Lower leg skin (tissue), 4 donors: ENCODE data around the gene ADCY7. TPM values are rescaled to one million over a fixed set of nuclear protein-coding genes. Genes with fewer than 3 reads are reported as not detected.

Source experiments
- DNase-seq, 2 donors: peaks; one replicate each; pipeline ENCODE4 v3.0.0-alpha.2; 2019; ENCODE audit warnings: low spot score in 2 of 2
- H3K4me3 ChIP-seq: fragments of 200-600 bp; sonication (generic); 2 replicates; pipeline ENCODE4 v1.5.1; 2017; ENCODE audit warnings: mild to moderate bottlenecking, low read depth; ENCODE audit not compliant: poor library complexity, severe bottlenecking
- POLR2A ChIP-seq, 2 donors: fragments of 450-650 bp; IDR thresholded peaks; one replicate each; pipeline ENCODE4 v1.6.1; 2016 to 2017; ENCODE audit warnings: antibody characterized with exemption in 2 of 2, mild to moderate bottlenecking in 1 of 2, moderate library complexity in 1 of 2
- WGBS, 2 donors: methylation state at CpG; one replicate each; pipeline ENCODE4 v1.1.5; 2018; 5-methylcytosine and 5-hydroxymethylcytosine counted together
- intact Hi-C: fragments of 100-400 bp; cut with DNase I; formaldehyde crosslinking; loops from one replicate; pipeline ENCODE4 v1.15.0; 2023; ENCODE audit warnings: low total_unique reads
- total RNA-seq, 4 donors: library from RNA; depleted of rRNA; stranded (reverse); fragments of >200 nt; gene quantifications; one replicate each; pipeline ENCODE4 v1.1.0, GENCODE V29; 2016
- TF ChIP-seq, protein P1 (sequence below), 3 donors: fragments of 450-650 bp; IDR thresholded peaks; one replicate each; pipeline ENCODE4 v1.5.1; 2016; ENCODE audit warnings: antibody characterized with exemption in 3 of 3, mild to moderate bottlenecking in 3 of 3, moderate library complexity in 2 of 3

The ADCY7 gene
- total RNA-seq, 4 donors from 2014 or later = 14.0 to 28.2 (median 21.0) TPM

DNA sequence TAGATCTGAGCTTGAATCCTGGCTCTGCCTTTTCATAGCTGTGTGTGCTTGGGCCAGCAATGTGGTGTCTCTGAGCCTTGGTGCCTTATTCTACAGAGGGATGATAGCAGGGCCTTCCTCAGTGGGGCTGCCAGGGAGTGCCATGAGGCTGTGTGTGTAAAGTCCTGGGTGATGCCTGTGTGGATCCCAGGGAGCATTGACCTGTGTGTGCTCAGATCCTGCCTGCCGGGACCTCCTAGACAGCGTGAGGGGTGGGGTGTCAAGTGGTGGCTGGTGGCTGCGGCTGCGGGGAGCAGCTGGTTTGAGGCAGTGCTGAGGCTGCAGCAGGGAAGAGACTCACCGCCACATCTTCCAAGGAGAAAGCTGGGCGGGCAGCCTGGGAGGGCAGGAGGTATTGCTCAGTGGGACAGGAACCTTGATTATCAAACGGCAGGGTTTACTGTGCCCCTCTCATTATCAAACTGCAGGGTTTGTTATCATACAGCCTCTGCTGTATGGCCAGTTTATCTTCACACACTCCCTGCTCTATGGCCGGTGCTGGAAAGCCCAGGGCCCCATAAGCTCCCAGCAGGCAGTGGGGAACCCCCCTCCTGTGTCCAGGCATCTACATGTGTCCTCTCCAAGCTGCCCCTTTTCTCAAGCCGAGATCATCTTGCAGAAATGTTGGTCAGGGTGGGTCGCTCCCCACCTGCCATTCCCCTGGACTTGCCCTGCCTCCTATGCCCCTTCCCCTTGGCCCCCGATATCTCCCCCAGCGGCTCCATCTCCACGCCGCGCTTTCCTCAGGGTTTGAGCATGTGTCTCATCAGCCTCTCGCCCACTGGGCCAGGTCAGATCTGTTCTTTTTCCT is 3.1 kb upstream of the ADCY7 start:
- no peak overlapping the region for H3K4me3 ChIP-seq
- DNase-seq = peak in 1 of 2 donors; percentile 74
- TF ChIP-seq, protein P1, sequence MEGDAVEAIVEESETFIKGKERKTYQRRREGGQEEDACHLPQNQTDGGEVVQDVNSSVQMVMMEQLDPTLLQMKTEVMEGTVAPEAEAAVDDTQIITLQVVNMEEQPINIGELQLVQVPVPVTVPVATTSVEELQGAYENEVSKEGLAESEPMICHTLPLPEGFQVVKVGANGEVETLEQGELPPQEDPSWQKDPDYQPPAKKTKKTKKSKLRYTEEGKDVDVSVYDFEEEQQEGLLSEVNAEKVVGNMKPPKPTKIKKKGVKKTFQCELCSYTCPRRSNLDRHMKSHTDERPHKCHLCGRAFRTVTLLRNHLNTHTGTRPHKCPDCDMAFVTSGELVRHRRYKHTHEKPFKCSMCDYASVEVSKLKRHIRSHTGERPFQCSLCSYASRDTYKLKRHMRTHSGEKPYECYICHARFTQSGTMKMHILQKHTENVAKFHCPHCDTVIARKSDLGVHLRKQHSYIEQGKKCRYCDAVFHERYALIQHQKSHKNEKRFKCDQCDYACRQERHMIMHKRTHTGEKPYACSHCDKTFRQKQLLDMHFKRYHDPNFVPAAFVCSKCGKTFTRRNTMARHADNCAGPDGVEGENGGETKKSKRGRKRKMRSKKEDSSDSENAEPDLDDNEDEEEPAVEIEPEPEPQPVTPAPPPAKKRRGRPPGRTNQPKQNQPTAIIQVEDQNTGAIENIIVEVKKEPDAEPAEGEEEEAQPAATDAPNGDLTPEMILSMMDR (IDR thresholded peaks at IDR 0.05) = no peak
- intact Hi-C loops = no loop called here
- WGBS, 2 donors = 81 to 84% methylated on average over 16 of the region's 16 CpGs

DNA sequence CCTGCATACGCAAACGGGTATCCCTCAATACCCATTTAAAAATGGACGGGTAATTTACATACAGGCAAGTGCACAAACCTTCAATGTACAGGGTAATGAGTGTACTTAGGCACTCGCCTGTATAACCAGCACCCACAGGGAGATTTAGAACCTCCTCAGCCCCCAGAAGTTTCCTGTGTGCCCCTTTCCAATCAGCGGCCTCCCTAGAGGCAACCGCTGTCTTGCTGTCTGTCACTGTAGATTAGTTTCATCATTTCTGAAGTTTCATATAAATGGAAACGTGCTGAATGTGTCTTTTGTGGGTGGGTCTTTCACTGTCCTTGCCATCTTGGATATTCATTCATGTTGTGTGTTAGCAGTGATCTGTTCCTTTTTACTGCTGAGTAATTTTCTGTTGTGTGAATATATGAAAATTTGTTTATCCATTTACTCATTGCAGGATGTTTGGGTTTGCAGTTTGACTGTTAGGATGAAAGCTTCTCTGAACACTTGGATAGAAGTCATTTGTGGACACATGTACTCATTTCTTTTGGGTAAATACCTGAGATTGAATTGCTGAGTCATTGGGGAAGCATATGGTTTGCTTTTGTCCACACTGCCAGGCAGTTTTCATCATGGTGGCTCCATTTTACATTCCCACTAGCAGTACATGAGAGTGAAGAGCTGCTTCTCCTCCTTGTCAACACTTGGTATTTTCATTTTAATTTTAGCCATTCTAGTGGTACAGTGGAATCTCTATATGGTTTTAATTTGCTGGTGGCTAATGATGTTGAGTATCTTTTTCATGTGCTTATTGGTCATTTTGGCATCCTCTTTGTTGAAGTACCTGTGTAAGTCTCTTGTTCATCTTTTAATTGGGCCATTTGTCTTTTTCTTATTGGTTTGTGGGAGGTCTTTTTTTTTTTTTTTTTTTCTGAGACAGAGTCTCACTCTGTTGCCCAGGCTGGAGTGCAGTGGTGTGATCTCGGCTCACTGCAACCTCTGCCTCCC is 2.1 kb upstream of the ADCY7 start:
- TF ChIP-seq, protein P1 (IDR thresholded peaks at IDR 0.05) = no peak
- no peak for TF ChIP-seq POLR2A (IDR thresholded peaks at IDR 0.05)
- WGBS, 2 donors = 81 to 88% methylated on average over 8 of the region's 8 CpGs
- intact Hi-C loops = no loop called here

DNA sequence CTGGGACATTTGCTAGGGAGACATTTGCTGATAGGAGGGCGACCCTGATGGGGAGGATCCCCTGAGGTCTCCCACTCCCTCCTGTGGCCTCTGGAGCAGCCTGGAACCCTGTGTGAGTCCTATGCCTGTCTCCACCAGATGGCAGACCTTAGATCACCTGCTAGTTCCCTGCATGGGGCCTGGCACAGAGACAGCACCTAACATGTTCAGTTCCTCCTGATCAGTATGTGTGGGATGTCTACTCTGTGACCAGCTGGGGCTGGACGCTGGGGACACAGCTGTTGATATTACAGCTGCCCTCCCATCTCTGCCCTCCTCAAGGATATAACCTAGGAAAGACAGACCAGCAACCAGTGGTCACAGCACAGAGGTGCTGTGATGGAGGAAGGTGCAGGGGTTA is 1.1 kb upstream of the ADCY7 start:
- peak in 1 of 2 donors; percentile 83 for DNase-seq
- intact Hi-C loops = no loop called here
- TF ChIP-seq, protein P1 (IDR thresholded peaks at IDR 0.05) = no peak
- TF ChIP-seq POLR2A (IDR thresholded peaks at IDR 0.05) = no peak
- WGBS, 2 donors = 58% methylated on average over 2 of the region's 2 CpGs
- no peak overlapping the region for H3K4me3 ChIP-seq

More for the DNA sequence above, 2.1 kb upstream of the ADCY7 start:
- no peak overlapping the region for H3K4me3 ChIP-seq
- peak in 1 of 2 donors; percentile 32 for DNase-seq

DNA sequence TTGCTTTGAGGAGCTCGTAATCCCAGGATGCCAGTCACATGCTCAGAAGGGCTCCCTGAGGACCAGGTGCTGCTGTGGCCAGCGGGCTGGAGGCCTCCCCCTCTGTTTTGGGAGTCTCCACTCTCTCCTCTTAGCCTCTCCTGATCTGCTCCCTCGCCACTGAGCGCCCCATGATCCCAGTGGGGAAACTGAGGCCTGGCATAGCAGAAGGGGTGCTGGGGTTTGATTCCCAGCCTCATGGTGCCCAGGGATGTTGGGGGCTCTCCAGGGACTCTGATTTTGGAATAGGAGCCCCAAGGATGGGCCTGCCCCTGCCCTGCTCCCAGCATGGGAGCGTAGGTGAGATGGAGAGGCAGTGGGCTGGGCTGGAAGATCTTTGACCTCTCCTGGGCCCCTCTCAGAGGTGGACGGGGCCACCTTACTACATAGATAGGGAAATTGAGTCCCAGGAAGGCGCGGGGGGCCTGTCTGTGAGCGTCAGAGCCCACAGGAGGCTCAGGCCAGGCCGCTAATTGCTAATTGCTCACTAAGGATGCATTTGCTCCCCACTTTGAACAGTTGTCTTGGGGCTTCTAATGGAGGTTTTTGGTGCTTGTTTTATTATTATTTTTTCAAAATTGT is 525 bp upstream of the ADCY7 start:
- H3K4me3 ChIP-seq = no peak overlapping the region
- intact Hi-C loops = no loop called here
- WGBS, 2 donors = 79 to 82% methylated on average over 10 of the region's 10 CpGs
- TF ChIP-seq, protein P1 (IDR thresholded peaks at IDR 0.05) = no peak
- TF ChIP-seq POLR2A (IDR thresholded peaks at IDR 0.05) = no peak
- DNase-seq = peak in 1 of 2 donors; percentile 70

DNA sequence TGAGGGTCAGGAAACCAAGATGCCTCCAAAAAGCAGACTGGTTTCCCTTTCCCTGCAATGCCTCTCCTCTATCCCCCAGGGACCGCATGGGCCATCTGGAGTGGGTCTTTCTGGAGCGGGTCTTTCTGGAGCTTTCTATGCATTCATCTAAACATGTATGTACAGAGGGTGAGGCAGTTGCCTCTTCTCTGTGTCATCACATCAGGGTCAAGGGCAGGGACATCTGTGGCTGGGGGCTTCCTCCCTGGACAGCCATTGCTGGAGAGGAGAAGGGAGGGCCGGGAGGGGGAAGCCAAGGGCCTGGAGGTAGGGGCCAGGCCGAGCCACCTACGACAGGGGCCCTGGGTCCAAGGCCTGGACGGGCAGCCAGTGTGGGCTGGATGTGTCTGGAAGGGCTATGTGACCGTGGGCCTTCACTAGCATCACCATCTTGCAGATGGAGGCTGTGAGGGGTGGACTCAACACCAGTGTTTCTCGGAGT is 840 bp downstream of the ADCY7 start:
- intact Hi-C loops = no loop called here
- no peak for DNase-seq
- no peak for TF ChIP-seq POLR2A (IDR thresholded peaks at IDR 0.05)
- TF ChIP-seq, protein P1 (IDR thresholded peaks at IDR 0.05) = no peak
- 73 to 80% methylated on average over 8 of the region's 8 CpGs for WGBS, 2 donors
- no peak overlapping the region for H3K4me3 ChIP-seq
